Hepatocyte (in vitro differentiated cells): Measurements from ENCODE around the gene DNAJC5G. TPM values are rescaled to one million over a fixed set of nuclear protein-coding genes. Genes with fewer than 3 reads are reported as not detected.

Source experiments
- DNase-seq: peaks from one replicate; pipeline ENCODE4 v3.0.0-alpha.2; 2016; ENCODE audit warnings: low spot score
- H2AFZ ChIP-seq: fragments of 200-600 bp; sonication (generic); 2 replicates; pipeline ENCODE4 v1.6.0; 2016; ENCODE audit warnings: antibody characterized with exemption, mild to moderate bottlenecking
- H3K27ac ChIP-seq: fragments of 200-600 bp; sonication (generic); 2 replicates; pipeline ENCODE4 v1.5.1; 2016; ENCODE audit warnings: mild to moderate bottlenecking
- H3K27me3 ChIP-seq: fragments of 200-600 bp; sonication (generic); 2 replicates; pipeline ENCODE4 v1.6.1; 2016
- H3K36me3 ChIP-seq: fragments of 200-600 bp; sonication (generic); replicated peaks from 2 replicates; pipeline ENCODE4 v1.5.1; 2016; ENCODE audit warnings: low read depth; ENCODE audit not compliant: insufficient read depth
- H3K4me1 ChIP-seq: fragments of 200-600 bp; sonication (generic); 2 replicates; pipeline ENCODE4 v1.5.1; 2016; ENCODE audit warnings: mild to moderate bottlenecking, moderate library complexity; ENCODE audit not compliant: insufficient read depth
- H3K4me2 ChIP-seq: fragments of 200-600 bp; sonication (generic); 2 replicates; pipeline ENCODE4 v1.6.0; 2016
- H3K4me3 ChIP-seq: fragments of 200-600 bp; sonication (generic); 2 replicates; pipeline ENCODE4 v1.5.1; 2016; ENCODE audit warnings: mild to moderate bottlenecking
- H3K79me2 ChIP-seq: fragments of 200-600 bp; sonication (generic); 2 replicates; pipeline ENCODE4 v1.6.0; 2017; ENCODE audit warnings: mild to moderate bottlenecking
- H3K9me2 ChIP-seq: fragments of 200-600 bp; sonication (generic); replicated peaks from 2 replicates; pipeline ENCODE4 v1.6.0; 2017; ENCODE audit warnings: mild to moderate bottlenecking; ENCODE audit not compliant: insufficient read depth
- H3K9me3 ChIP-seq: fragments of 200-600 bp; sonication (generic); 2 replicates; pipeline ENCODE4 v1.5.1; 2016; ENCODE audit warnings: low read depth, mild to moderate bottlenecking
- H4K20me1 ChIP-seq: fragments of 200-600 bp; sonication (generic); 2 replicates; pipeline ENCODE4 v1.6.0; 2016; ENCODE audit warnings: mild to moderate bottlenecking; ENCODE audit not compliant: insufficient read depth, poor library complexity, severe bottlenecking
- CTCF ChIP-seq: fragments of 200-600 bp; sonication (generic); IDR thresholded peaks from 2 replicates; pipeline ENCODE4 v1.5.1; 2016; ENCODE audit warnings: antibody characterized with exemption, mild to moderate bottlenecking; ENCODE audit not compliant: poor library complexity
- EZH2 ChIP-seq: fragments of 200-600 bp; sonication (generic); IDR thresholded peaks from 2 replicates; pipeline ENCODE4 v1.6.1; 2016; ENCODE audit warnings: antibody characterized with exemption, mild to moderate bottlenecking, borderline replicate concordance
- EZH2phosphoT487 ChIP-seq: fragments of 200-600 bp; sonication (generic); IDR thresholded peaks from one replicate; pipeline ENCODE4 v1.6.1; 2018; ENCODE audit warnings: antibody characterized with exemption, mild to moderate bottlenecking, low read depth, moderate library complexity; ENCODE audit not compliant: unreplicated experiment, severe bottlenecking
- WGBS: methylation state at CpG from one replicate; pipeline ENCODE4 v1.1.6; 2016; ENCODE audit warnings: low lambda C conversion rate; ENCODE audit errors: missing lambda C conversion rate; 5-methylcytosine and 5-hydroxymethylcytosine counted together
- polyA plus RNA-seq: library from polyadenylated mRNA; unstranded; fragments of >200 nt; fragmentation: Nextera tagmentation; extraction: Ambion mirVana; gene quantifications from 2 replicates; pipeline ENCODE4 v1.2.1, GENCODE V29; 2016
- total RNA-seq: library from RNA; depleted of rRNA; stranded (reverse); fragments of >200 nt; gene quantifications from 2 replicates; pipeline ENCODE4 v1.2.3, GENCODE V29; 2014

Gene DNAJC5G
- total and polyA plus RNA-seq, 2 experiments from 2014 or later: not detected

- no peak for DNase-seq
- Histone ChIP-seq H3K36me3 (no peaks in the 10 kb centered on the region), H3K4me2 (no peak overlapping the region), H3K9me3 (no peaks in the 10 kb centered on the region), H3K79me2 (no peaks in the 10 kb centered on the region), H4K20me1 (no peaks in the 10 kb centered on the region), H3K27me3 (no peaks in the 10 kb centered on the region), H3K27ac (no peak overlapping the region), H3K9me2 (no peaks in the 10 kb centered on the region), H3K4me1 (no peaks in the 10 kb centered on the region), H2AFZ (no peak overlapping the region), H3K4me3 (no peak overlapping the region)
- TF ChIP-seq EZH2phosphoT487 (no peak), CTCF (no peak), EZH2 (no peak)
- 93% methylated on average over 8 of the region's 8 CpGs for WGBS
These were observed 38.8 kb downstream of the DNAJC5G start for GRCh38 chr2:27313882-27314645.

- WGBS: 92% methylated on average over 9 of the region's 9 CpGs
- Histone ChIP-seq H4K20me1 (no peaks in the 10 kb centered on the region), H3K9me2 (no peaks in the 10 kb centered on the region), H3K4me3 (no peak overlapping the region), H3K36me3 (no peaks in the 10 kb centered on the region), H2AFZ (no peak overlapping the region), H3K79me2 (no peaks in the 10 kb centered on the region), H3K4me1 (no peaks in the 10 kb centered on the region), H3K27me3 (no peaks in the 10 kb centered on the region), H3K9me3 (no peaks in the 10 kb centered on the region), H3K4me2 (no peak overlapping the region), H3K27ac (no peak overlapping the region)
- DNase-seq: no peak
- TF ChIP-seq EZH2phosphoT487: no peak
- TF ChIP-seq EZH2: no peak
- no peak for TF ChIP-seq CTCF
These were observed 39.5 kb downstream of the DNAJC5G start for GRCh38 chr2:27314709-27315108.

DNA sequence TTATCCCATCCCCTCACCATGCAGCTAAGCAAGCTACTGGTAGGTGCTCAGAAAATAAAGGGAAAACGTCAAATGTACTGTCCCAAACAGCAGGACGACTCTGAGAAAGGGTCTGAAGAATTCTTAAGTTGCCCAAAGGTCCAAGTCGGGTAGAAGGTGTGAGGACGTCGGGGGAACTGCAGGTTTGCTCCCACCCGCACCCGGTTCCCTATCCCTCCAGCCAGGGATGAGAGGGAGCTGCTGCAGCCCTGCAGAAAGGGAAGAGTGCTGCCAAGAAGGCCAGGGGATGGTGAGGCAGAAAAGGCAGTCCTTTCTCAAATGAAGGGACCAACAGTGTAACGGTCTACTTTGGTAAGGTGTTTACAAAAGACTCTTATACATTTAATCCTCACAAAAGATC lies 39.9 kb downstream of the DNAJC5G start:
- H3K4me2 ChIP-seq: no peak overlapping the region
- no peaks in the 10 kb centered on the region for H3K79me2 ChIP-seq
- DNase-seq: no peak
- no peak overlapping the region for H2AFZ ChIP-seq
- H3K4me1 ChIP-seq: no peaks in the 10 kb centered on the region
- no peak for TF ChIP-seq CTCF
- TF ChIP-seq EZH2: no peak
- no peak for TF ChIP-seq EZH2phosphoT487
- no peaks in the 10 kb centered on the region for H4K20me1 ChIP-seq
- H3K27ac ChIP-seq: no peak overlapping the region
- H3K27me3 ChIP-seq: no peaks in the 10 kb centered on the region
- 77% methylated on average over 8 of the region's 8 CpGs for WGBS
- H3K9me3 ChIP-seq: no peaks in the 10 kb centered on the region
- H3K36me3 ChIP-seq: no peaks in the 10 kb centered on the region
- H3K9me2 ChIP-seq: no peaks in the 10 kb centered on the region
- no peak overlapping the region for H3K4me3 ChIP-seq
